OCI-LY7 (cell line): ENCODE measurements around the gene CCDC91. TPM values are rescaled to one million over a fixed set of nuclear protein-coding genes. Genes with fewer than 3 reads are reported as not detected.
"Not testable (repeated sequence)": the region's sequence is repeated elsewhere in the genome, so short reads cannot be mapped to it uniquely, and the experiment has no call there.

Experiments
- BruUV-seq: library from RNA; stranded (reverse); fragments of 400-500 nt; replicated peaks from 2 replicates; lab custom pipeline; 2021; lab: Mats Ljungman, UMichigan
- CTCF ChIA-PET: fragments of 300-600 bp; sonication (Branson Sonifier 250); formaldehyde crosslinking; loops from one replicate; lab custom pipeline; 2022; ENCODE audit warnings: antibody characterized with exemption; ENCODE audit not compliant: unreplicated experiment; lab: Charles Lee
- POLR2A ChIA-PET: fragments of 300-600 bp; sonication (Branson Sonifier 250); formaldehyde crosslinking; loops from one replicate; lab custom pipeline; 2022; ENCODE audit warnings: antibody characterized with exemption; lab: Charles Lee
- DNase-seq: peaks from one replicate; pipeline ENCODE4 v3.0.0-alpha.2; 2015; ENCODE audit warnings: low spot score
- H2AFZ ChIP-seq: fragments of 200-600 bp; sonication (generic), shearing (Covaris generic); 2 replicates; pipeline ENCODE4 v1.6.1; 2014; ENCODE audit warnings: mild to moderate bottlenecking, antibody characterized with exemption, low read length, moderate library complexity
- H3K27ac ChIP-seq: fragments of 200-600 bp; sonication (generic); 2 replicates; pipeline ENCODE4 v1.5.1; 2014; ENCODE audit warnings: mixed run types, low read depth, mild to moderate bottlenecking, moderate library complexity, low read length, inconsistent platforms; ENCODE audit not compliant: poor library complexity, severe bottlenecking
- H3K36me3 ChIP-seq: fragments of 200-600 bp; sonication (generic); 2 replicates; pipeline ENCODE4 v1.6.1; 2014; ENCODE audit warnings: mild to moderate bottlenecking, antibody characterized with exemption, low read length, moderate library complexity, mixed read lengths; ENCODE audit not compliant: insufficient read depth
- H3K4me1 ChIP-seq: fragments of 200-600 bp; sonication (generic); 2 replicates; pipeline ENCODE4 v1.5.1; 2014; ENCODE audit warnings: mild to moderate bottlenecking, low read length; ENCODE audit not compliant: insufficient read depth, poor library complexity, severe bottlenecking
- H3K4me2 ChIP-seq: fragments of 200-600 bp; sonication (generic); 2 replicates; pipeline ENCODE4 v1.6.1; 2014; ENCODE audit warnings: mild to moderate bottlenecking, low read length
- H3K4me3 ChIP-seq: fragments of 200-600 bp; sonication (generic); 2 replicates; pipeline ENCODE4 v1.5.1; 2014; ENCODE audit warnings: mild to moderate bottlenecking, low read depth, low read length; ENCODE audit not compliant: poor library complexity, severe bottlenecking
- H3K79me2 ChIP-seq: fragments of 200-600 bp; sonication (generic); 2 replicates; pipeline ENCODE4 v1.6.1; 2016; ENCODE audit warnings: low read depth, mild to moderate bottlenecking, low read length, moderate library complexity, mixed read lengths; ENCODE audit not compliant: insufficient read depth
- H3K9me2 ChIP-seq: fragments of 200-600 bp; sonication (generic); 2 replicates; pipeline ENCODE4 v1.6.1; 2016; ENCODE audit warnings: mild to moderate bottlenecking, low read length, mixed read lengths; ENCODE audit not compliant: insufficient read depth
- H3K9me3 ChIP-seq: fragments of 200-600 bp; sonication (generic); 2 replicates; pipeline ENCODE4 v1.6.1; 2014; ENCODE audit warnings: mild to moderate bottlenecking, mixed run types, low read length, mixed read lengths
- H4K20me1 ChIP-seq: fragments of 200-600 bp; sonication (generic); 2 replicates; pipeline ENCODE4 v1.6.1; 2014; ENCODE audit warnings: mild to moderate bottlenecking, antibody characterized with exemption, low read length, moderate library complexity, mixed read lengths; ENCODE audit not compliant: insufficient read depth
- EZH2phosphoT487 ChIP-seq: fragments of 200-600 bp; sonication (generic); IDR thresholded peaks from 2 replicates; pipeline ENCODE4 v1.6.1; 2018; ENCODE audit warnings: low read depth, borderline replicate concordance, mild to moderate bottlenecking, mixed run types, antibody characterized with exemption, low read length, moderate library complexity, mixed read lengths
- intact Hi-C: fragments of 100-400 bp; cut with micrococcal nuclease; formaldehyde crosslinking; loops from one replicate; pipeline ENCODE4 v1.10.0; 2022; ENCODE audit not compliant: unreplicated experiment
- total RNA-seq, 2 experiments: library from RNA; depleted of rRNA in 1 of 2; stranded (reverse); fragments of >200 nt in 1 of 2; shearing (Covaris generic) in 1 of 2; gene quantifications; 2 replicates each; pipeline ENCODE4 v1.2.3, GENCODE V29; 2014 to 2022
- TF ChIP-seq, protein P1 (sequence below): fragments of 200-600 bp; sonication (generic); conservative IDR thresholded peaks from 2 replicates; pipeline ENCODE4 v1.5.1; 2014; ENCODE audit warnings: mild to moderate bottlenecking, antibody characterized with exemption, low read length, moderate library complexity, mixed read lengths

CCDC91 gene
- total RNA-seq, 2 experiments from 2014 or later, result 15.8 to 23.8 TPM

DNA sequence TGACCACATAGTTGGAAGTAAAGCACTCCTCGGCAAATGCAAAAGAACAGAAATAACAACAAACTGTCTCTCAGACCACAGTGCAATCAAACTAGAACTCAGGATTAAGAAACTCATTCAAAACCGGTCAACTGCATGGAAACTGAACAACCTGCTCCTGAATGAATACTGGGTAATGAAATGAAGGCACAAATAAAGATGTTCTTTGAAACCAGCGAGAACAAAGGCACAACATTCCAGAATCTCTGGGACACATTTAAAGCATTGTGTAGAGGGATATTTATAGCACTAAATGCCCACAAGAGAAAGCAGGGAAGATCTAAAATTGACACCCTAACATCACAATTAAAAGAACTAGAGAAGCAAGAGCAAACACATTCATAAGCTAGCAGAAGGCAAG lies 285.9 kb downstream of the CCDC91 start:
- DNase-seq, intact Hi-C loops, H3K36me3 ChIP-seq, H4K20me1 ChIP-seq, BruUV-seq, H3K27ac ChIP-seq, H3K4me1 ChIP-seq, H3K9me3 ChIP-seq, H3K9me2 ChIP-seq, H2AFZ ChIP-seq, H3K4me3 ChIP-seq, CTCF ChIA-PET, H3K4me2 ChIP-seq, H3K79me2 ChIP-seq, POLR2A ChIA-PET: not testable (repeated sequence)

DNA sequence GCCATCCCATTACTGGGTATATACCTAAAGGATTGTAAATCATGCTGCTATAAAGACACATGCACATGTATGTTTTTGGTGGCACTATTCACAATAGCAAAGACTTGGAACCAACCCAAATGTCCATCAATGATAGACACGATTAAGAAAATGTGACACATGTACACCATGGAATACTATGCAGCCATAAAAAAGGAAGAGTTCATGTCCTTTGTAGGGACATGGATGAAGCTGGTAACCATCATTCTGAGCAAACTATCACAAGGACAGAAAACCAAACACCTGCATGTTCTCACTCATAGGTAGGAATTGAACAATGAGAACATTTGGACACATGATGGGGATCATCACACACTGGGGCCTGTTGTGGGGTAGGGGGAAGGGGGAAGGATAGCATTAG lies 288.8 kb downstream of the CCDC91 start:
- H3K4me3 ChIP-seq, H3K27ac ChIP-seq, H4K20me1 ChIP-seq, H3K9me3 ChIP-seq, BruUV-seq, CTCF ChIA-PET, H3K4me2 ChIP-seq, H3K79me2 ChIP-seq, H3K4me1 ChIP-seq, DNase-seq, H3K36me3 ChIP-seq, H2AFZ ChIP-seq, POLR2A ChIA-PET, H3K9me2 ChIP-seq, intact Hi-C loops: not testable (repeated sequence)

DNA sequence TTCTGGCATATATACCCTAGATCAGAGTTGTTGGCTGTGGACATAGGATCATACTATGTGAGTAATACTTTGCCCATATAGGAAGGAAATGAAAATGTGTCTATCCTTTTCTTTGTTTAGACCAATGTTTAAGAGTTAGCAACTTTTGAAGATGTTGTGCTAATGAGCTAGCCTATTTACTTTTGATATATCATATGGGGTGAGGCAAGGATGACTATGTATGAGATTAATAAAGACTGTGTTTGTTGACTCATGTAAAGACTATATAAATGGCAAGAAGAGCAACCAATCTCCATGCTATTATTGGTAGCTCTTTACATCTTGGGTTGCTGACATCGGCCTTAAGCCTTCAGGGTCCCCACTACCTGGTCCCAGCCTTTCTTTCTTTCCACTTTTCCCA lies 289.4 kb downstream of the CCDC91 start:
- H3K4me3 ChIP-seq, result no peak overlapping the region
- H4K20me1 ChIP-seq, result no peaks in the 10 kb centered on the region
- no TSS peak for BruUV-seq
- H3K4me1 ChIP-seq, result no peaks in the 10 kb centered on the region
- no peaks in the 10 kb centered on the region for H3K9me2 ChIP-seq
- DNase-seq, result no peak
- no peak overlapping the region for H2AFZ ChIP-seq
- CTCF ChIA-PET, result no interaction called here
- H3K4me2 ChIP-seq, result no peak overlapping the region
- POLR2A ChIA-PET, result interaction anchor here (1.1 kb wide), 1 partner anchor 302 kb away, joined by 3 read pairs; no protein-coding TSS in a partner anchor
- H3K36me3 ChIP-seq, result no peaks in the 10 kb centered on the region
- intact Hi-C loops, result no loop called here
- no peak overlapping the region for H3K27ac ChIP-seq
- no peaks in the 10 kb centered on the region for H3K79me2 ChIP-seq
- H3K9me3 ChIP-seq, result no peaks in the 10 kb centered on the region
- no peak for TF ChIP-seq EZH2phosphoT487
- TF ChIP-seq, protein P1, sequence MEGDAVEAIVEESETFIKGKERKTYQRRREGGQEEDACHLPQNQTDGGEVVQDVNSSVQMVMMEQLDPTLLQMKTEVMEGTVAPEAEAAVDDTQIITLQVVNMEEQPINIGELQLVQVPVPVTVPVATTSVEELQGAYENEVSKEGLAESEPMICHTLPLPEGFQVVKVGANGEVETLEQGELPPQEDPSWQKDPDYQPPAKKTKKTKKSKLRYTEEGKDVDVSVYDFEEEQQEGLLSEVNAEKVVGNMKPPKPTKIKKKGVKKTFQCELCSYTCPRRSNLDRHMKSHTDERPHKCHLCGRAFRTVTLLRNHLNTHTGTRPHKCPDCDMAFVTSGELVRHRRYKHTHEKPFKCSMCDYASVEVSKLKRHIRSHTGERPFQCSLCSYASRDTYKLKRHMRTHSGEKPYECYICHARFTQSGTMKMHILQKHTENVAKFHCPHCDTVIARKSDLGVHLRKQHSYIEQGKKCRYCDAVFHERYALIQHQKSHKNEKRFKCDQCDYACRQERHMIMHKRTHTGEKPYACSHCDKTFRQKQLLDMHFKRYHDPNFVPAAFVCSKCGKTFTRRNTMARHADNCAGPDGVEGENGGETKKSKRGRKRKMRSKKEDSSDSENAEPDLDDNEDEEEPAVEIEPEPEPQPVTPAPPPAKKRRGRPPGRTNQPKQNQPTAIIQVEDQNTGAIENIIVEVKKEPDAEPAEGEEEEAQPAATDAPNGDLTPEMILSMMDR, result no peak

DNA sequence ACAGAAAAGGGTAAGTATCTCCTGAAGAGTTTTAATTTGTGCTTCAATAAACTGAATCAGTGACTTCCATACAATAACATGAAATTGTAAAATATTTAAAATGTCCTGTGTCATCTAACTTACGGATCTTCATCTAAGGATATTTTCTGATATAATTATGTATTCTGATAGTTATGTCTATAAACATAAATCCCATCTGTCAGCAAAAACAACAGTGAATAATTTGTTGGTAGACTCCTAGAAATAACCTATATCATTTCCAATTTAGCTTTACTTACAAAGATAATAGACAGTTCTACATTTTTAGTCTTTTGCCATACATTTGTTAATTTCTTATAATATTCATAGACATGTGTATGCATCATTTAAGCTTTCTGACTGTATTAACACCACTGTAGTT lies 293.9 kb downstream of the CCDC91 start:
- TF ChIP-seq, protein P1, result no peak
- no peak for TF ChIP-seq EZH2phosphoT487
- BruUV-seq, result no TSS peak
- Histone ChIP-seq H2AFZ (no peak overlapping the region), H3K4me1 (no peaks in the 10 kb centered on the region), H3K4me3 (no peak overlapping the region), H4K20me1 (no peaks in the 10 kb centered on the region), H3K9me2 (no peaks in the 10 kb centered on the region), H3K4me2 (no peak overlapping the region), H3K9me3 (no peaks in the 10 kb centered on the region), H3K27ac (no peak overlapping the region), H3K79me2 (no peaks in the 10 kb centered on the region), H3K36me3 (no peaks in the 10 kb centered on the region)
- POLR2A ChIA-PET, result no interaction called here
- CTCF ChIA-PET, result no interaction called here
- intact Hi-C loops, result no loop called here
- no peak for DNase-seq
